Tongue (tissue), 2 donors: ENCODE measurements around the gene RGS13. TPM values are rescaled to one million over a fixed set of nuclear protein-coding genes. Genes with fewer than 3 reads are reported as not detected.

Experiments
- DNase-seq: peaks from one replicate; pipeline ENCODE4 v3.0.0-alpha.2; 2015
- total RNA-seq: library from RNA; depleted of rRNA; stranded (reverse); fragments of >200 nt; gene quantifications from one replicate; pipeline ENCODE4 v1.2.3, GENCODE V29; 2014

Gene RGS13
- 0.10 TPM for total RNA-seq

- no peak for DNase-seq
These were observed at the start of gene RGS13 for GRCh38 chr1:192635939-192636338. RGS13 (plus strand) TSS chr1:192636147; CDS start chr1:192644335, 8,188 bp downstream.

- DNase-seq, result no peak
These were observed 48.3 kb upstream of the RGS13 start for GRCh38 chr1:192587386-192588266.

- DNase-seq, result no peak
These were observed 47.4 kb upstream of the RGS13 start for GRCh38 chr1:192588546-192588945.

DNA sequence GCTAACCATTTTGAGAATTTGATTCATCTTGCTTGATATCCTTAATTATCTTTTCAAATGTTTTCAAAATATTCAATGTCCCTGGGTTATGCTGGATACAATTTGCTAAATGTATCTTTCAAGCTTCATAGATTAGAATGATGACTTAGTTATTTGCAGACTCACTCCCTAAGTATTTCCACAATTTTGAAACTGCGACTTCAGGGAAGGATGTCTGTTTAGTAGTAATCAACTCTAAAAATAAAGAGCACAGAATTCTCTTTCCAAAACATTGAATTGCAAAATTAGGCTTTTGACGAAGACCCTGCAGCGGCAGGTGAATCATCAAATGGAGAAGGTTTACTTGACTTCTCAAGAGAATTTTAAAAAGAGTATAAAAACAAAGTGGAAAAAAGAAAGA lies 46.1 kb upstream of the RGS13 start:
- DNase-seq, result no peak

DNA sequence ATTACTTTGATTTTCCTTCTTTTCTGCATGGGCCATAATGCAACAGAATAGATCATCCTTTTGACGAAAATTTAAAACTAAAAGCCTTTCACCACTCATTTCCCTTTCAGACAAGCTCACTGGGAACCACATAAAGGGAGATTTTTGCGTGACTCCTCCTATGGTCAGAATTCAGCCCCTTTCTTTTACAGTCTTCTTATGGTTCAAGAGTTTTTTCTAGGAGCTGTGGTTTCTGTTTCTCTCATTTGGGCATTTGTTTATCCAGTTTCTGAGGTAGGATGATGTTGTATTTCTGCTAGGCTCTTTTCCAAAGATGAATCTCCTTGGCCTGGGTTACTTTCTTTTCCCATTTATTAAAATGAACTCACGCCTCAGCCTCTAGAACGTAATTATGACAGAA lies 43.4 kb upstream of the RGS13 start:
- peak; percentile 51 for DNase-seq

DNA sequence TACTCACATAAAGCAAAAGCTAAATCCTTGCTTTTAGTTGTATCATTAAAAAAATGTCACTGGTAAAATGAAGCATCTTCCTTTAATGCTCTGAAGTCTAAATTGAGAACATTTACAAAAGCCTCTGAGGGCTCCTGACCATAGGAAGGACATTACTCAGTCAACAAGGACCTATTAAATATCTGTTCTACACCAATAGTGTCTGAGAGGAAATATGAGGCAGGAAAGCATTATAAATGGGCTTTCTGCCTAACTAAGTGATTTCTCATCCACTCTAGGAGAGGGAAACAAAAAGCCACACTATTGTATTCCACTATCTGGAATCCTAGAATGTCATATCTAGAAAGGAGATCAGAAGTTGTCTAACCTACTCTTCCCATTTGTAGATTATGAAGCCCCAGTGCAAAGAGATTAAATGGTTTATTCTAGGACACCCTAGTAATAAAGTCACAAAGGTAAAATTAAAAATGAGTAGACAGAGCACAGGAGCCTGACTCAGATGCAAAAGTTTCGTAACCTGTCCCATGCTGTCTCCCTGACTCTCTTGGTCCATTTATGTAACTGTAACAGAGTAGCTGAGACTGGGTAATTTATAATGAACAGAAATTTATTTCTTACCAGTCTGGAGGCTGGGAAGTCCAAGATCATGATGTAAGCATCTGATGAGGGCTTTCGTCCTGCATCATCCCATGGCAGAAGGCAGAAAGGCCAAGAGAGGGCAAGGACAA lies 42.8 kb upstream of the RGS13 start:
- DNase-seq, result no peak

DNA sequence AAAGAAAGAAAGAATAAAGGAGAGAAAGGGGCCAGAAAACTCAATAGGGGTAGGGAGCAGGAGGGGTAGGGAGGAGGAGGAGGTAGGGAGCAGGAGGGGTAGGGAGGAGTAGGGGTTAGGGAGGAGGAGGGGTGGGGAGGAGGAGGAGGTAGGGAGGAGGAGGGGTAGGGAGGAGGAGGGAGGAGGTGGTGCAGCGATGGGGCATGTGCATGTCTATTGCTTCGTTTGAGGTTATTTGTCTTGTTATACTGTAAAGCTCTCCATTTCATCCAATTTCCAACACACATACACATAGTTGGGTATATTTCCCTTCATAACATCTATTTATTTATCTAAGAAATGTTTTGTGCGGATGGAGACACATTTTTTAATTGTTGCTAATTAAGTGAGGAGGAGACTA lies 40.6 kb upstream of the RGS13 start:
- no peak for DNase-seq

DNA sequence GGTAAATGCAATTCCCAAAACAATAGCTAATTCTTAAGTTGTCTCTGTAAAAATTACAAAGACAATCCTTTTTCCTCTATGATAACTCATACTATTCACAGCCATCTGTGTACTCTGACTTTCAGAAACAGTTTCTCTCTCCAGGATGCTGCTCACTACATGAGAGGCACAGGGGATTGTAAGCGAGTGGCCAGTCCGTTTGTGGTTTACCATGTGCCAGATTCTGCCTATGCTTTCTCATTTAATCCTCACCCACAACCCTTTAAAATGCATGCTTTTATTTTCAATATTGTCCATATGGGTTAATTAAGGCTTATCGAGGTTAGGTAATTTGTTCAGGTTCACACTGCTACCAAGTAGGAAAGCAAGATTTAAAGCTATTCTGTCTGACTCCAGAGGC lies 37.4 kb upstream of the RGS13 start:
- DNase-seq, result no peak

DNA sequence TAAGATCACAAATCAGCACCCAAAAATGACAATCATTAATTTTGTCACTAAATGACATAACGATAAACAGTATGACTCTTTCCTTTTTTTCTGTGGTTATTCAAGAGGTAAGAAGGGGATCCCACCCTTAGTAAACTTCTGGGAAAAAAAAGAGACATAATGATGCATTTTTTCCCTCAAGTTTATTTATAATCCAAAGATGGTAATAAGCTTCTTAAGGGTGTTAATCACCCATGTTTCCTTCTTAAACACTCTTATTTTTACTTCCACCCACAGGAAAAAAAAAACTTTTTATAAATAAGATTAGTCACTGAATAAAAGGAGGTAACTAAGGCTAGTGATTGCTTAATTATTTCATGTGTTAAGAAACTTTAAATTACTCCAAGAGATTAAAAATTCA lies 35.7 kb upstream of the RGS13 start:
- no peak for DNase-seq

DNA sequence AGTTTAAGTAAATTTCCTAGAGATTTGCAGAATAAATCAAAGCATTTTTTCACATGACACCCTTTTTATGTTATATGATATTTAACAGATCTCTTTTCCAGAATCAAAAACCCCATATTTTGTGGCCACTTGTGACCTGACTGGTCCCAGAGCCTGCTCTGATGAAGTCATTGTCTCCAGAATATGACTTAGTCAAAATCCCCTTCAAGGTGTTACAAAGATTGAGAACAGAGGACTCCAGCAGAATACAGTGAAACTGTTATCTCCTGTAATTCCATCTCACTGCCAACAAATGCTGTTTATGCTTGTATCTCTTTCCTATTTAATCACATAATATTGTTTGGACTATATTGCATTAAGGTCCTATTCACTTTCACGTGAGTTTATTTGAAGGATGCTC lies 34.8 kb upstream of the RGS13 start:
- DNase-seq, result no peak

DNA sequence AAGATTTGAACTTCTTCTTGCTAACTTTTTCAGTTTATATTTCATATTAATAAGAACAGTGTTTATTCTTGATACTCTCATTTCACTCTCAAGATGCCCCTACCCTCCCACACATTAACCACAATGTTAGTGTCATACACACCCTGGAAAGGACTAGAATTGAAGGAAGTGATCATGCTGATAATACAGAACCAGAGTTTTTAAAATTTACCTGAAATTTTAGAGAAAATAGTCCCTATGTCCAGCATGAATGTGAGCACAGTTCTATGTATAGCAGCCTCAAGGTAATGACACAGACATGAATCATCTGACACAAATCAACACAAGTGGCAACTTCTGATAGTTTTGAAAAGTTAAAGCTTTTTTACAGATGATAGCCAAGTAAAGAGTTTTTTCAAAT lies 34.4 kb upstream of the RGS13 start:
- DNase-seq, result no peak

DNA sequence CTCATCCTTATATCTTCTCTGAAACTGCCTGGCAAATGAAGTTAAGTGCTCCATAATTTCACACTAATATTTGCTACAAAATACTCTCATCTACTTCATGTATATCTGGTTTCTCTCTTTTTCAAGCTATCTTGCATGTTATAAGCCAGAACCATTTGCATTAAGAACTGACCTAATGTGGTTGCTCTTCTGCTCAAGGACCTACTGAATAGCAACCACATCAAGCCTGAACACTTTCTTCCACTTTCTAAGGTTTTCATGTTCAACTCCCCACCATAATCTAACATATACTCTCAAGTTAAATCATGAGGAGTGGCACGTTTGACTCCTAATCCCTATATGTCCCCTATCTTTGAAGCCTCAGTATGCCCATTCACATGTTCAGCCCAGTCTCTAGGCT lies 33.2 kb upstream of the RGS13 start:
- no peak for DNase-seq

- no peak for DNase-seq
These were observed 32.6 kb upstream of the RGS13 start for GRCh38 chr1:192603218-192603787.

DNA sequence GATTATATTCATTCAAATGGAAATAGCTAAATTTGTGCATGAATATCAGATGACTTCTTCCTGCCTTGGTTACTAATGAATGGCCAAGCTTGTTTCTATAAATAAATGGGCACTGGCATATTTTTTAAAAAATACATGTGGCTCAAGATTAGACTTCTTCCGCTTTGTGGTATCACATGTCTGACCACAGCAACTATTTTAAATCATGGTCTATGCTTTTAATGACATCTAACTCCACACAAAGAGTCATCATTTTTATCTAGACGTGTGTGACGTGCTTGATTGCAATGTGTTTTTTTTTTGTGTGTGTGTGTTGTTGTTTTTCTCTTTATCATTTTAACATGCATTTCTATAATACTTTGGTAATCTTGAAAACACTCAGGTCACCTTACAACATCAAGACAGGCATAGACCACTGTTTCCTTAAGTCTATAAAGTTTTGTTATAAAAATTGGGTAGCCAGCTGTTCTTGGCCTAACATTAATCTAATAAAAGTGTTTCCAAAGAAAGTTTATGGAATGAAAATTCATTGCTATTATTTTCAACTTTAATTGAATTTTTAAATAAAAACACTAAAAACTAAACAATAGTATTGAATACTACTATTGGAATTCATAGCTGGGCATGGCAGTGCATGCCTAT lies 30.8 kb upstream of the RGS13 start:
- no peak for DNase-seq

GRCh38 chr1:192608671-192609070 lies 27.3 kb upstream of the RGS13 start:
- no peak for DNase-seq

- no peak for DNase-seq
These were observed 26.6 kb upstream of the RGS13 start for GRCh38 chr1:192609110-192610079.

- peak; percentile 56 for DNase-seq
These were observed 25.6 kb upstream of the RGS13 start for GRCh38 chr1:192610112-192610889.

GRCh38 chr1:192615055-192615454 lies 20.9 kb upstream of the RGS13 start:
- no peak for DNase-seq

DNA sequence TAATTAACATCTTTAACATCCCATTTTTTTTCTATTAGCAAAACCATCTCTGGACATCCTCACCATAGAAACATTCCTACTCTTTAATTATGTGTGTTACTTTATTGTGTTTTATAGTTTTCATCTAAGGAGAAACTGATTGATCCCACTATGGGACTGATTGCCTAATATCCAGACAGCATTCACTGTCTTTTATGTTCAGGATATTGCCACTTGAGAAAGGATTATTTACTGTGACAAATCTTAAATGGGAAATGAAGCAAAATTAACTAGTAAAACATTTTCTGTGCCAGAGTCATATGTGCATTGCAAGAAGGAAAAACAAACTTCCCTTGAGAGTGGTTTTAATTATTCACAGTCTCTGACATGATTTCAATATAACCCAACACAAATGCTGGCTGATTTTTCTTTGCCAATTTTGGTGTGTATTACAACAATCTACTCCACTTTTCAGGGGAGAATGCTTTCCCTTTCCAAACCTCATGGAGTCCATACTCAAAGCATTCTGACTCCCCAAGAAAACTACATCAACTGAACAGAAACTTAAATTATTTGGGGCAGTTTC lies 15.8 kb upstream of the RGS13 start:
- no peak for DNase-seq
